GM12891 (cell line): ENCODE data around the gene DSTYK.

Experiments
- POLR2A ChIP-seq: IDR thresholded peaks from 2 replicates; pipeline ENCODE4 v1.6.1; 2011; ENCODE audit warnings: low read depth, low read length, control low read depth
- POLR2AphosphoS5 ChIP-seq: IDR thresholded peaks from 2 replicates; pipeline ENCODE4 v1.6.1; 2011; ENCODE audit warnings: low read depth, low read length, control low read depth
- TAF1 ChIP-seq: IDR thresholded peaks from 2 replicates; pipeline ENCODE4 v1.6.1; 2011; ENCODE audit warnings: low read depth, low read length, control low read depth

GRCh38 chr1:205224736-205225135, 13.2 kb upstream of the DSTYK start:
- TF ChIP-seq POLR2A, result no peak
- no peak for TF ChIP-seq TAF1
- TF ChIP-seq POLR2AphosphoS5, result no peak
